LNCaP clone FGC (cell line): ENCODE results near the gene ALKBH3.

Experiments used
- DNase-seq: peaks from one replicate; pipeline ENCODE4 v3.0.0-alpha.2; 2011; ENCODE audit warnings: low read depth
- H3K4me3 ChIP-seq: 2 replicates; pipeline ENCODE4 v1.5.1; 2011; ENCODE audit warnings: mild to moderate bottlenecking, low read depth, low read length, control low read depth
- TF ChIP-seq, protein P1 (sequence below): IDR thresholded peaks from 2 replicates; pipeline ENCODE4 v1.5.1; 2012; ENCODE audit warnings: mild to moderate bottlenecking; ENCODE audit not compliant: control insufficient read depth, insufficient read depth; ENCODE audit errors: extremely low read depth

ALKBH3 gene

GRCh38 chr11:43866969-43867368 is 13.7 kb upstream of the ALKBH3 start:
- TF ChIP-seq, protein P1, sequence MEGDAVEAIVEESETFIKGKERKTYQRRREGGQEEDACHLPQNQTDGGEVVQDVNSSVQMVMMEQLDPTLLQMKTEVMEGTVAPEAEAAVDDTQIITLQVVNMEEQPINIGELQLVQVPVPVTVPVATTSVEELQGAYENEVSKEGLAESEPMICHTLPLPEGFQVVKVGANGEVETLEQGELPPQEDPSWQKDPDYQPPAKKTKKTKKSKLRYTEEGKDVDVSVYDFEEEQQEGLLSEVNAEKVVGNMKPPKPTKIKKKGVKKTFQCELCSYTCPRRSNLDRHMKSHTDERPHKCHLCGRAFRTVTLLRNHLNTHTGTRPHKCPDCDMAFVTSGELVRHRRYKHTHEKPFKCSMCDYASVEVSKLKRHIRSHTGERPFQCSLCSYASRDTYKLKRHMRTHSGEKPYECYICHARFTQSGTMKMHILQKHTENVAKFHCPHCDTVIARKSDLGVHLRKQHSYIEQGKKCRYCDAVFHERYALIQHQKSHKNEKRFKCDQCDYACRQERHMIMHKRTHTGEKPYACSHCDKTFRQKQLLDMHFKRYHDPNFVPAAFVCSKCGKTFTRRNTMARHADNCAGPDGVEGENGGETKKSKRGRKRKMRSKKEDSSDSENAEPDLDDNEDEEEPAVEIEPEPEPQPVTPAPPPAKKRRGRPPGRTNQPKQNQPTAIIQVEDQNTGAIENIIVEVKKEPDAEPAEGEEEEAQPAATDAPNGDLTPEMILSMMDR, result no peak
- no peak for DNase-seq
- H3K4me3 ChIP-seq, result no peak overlapping the region

DNA sequence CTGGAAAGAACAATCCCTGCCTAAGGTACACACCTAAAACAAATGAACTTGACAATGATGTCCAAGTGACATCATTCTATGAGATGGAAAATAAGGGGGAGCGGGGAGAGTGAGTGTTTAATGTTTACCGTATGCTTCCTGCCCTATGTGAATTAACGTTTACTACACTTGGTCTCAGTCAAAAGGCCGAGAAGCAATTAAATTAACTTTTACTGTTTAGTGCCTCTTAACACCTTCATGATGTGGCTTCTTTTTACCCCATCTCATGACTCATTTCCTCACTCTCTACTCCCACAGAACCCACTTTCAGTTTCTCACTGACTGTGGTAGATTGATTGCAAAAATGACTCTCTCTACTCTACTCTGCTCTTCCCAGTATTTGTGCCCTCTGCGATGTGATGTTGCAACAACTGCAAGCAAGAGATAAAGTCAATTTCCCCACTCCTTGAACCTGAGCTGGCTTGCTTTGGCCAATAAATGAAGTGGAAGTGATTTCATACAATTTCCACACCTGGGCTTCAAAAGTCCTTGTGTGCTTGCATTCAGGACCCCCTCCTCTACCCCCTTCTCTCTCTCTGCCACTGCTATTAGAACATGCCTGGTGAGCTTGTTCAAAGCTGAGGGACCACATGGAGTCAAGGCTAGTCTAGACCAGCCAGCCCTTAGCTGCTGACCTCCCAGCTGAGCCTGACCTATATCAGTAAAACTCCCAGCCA is 11.6 kb upstream of the ALKBH3 start:
- peak; percentile 35 for DNase-seq
- H3K4me3 ChIP-seq, result no peak overlapping the region
- TF ChIP-seq, protein P1, result no peak

- TF ChIP-seq, protein P1, result no peak
- no peak for DNase-seq
Measured at GRCh38 chr11:43871051-43871450, 9.6 kb upstream of the ALKBH3 start.

GRCh38 chr11:43872995-43873394 is 7.6 kb upstream of the ALKBH3 start:
- no peak for DNase-seq
- TF ChIP-seq, protein P1, result no peak

More at GRCh38 chr11:43871051-43871450, 9.6 kb upstream of the ALKBH3 start:
- no peak overlapping the region for H3K4me3 ChIP-seq

DNA sequence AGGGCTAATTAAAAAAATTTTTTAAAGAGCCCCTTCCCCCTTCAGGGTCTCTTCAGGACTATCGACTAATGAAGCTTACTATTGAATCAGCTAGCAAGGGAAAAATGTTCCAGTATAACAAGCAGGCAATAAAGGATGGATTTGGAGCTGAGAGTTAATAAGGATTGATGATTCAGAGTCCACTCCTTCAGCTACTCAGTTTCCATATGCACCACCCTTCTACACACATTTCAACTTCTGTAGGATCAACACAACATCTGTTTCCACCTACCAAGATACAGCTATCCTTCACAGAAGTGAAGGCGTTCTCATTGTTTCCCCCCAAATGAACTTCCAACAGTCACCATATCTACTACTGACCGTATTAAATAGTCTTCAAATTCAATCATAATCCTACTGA is 6.6 kb upstream of the ALKBH3 start:
- H3K4me3 ChIP-seq, result no peak overlapping the region
- TF ChIP-seq, protein P1, result no peak
- no peak for DNase-seq

More at GRCh38 chr11:43872995-43873394, 7.6 kb upstream of the ALKBH3 start:
- no peak overlapping the region for H3K4me3 ChIP-seq

- H3K4me3 ChIP-seq, result no peak overlapping the region
- TF ChIP-seq, protein P1, result no peak
- no peak for DNase-seq
Measured at GRCh38 chr11:43874738-43875137, 5.9 kb upstream of the ALKBH3 start.
